ENCODE measurements around the gene ENDOU.

DNA sequence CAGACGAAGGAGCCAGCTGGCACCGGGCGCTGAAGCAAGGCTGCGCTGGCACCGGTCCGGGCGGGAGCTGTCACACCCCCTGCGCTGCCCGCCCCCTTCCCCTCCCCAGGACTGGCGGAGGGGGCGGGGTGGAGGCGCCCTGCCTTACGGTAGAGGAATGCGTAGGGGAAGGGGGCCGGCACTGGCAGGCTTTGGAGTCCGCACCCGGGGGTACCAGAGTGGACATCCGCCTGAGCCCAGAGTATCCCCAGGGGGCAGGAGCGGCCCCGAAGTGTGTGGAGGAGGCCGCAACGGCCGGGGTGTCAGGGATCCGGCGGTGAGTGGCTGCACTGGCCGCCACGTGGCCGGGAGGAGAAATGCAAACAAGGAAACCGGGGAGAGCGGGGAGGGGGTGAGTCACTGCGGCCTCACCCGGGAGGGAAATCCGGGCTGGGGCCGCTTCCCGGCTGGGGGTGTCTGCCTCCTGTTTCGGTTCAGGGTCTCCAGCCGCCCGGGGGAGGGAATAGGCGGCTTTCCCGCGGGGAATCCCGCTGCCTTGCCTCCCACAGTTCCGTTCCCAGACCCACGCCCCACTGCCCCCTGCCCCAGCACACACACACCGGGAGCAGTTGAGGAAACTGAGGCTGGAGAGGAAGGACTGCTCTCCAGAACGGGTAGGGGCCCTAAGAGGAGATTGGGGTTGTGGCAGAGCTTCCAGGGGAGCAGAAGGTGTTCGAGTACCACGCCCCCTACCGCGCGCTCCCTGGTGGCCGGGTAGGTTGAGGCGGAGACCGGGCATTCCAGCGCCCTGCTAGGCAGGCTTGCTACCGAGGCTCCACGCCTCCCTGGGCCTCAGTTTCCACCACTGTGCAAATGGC, 33.8 kb upstream of the ENDOU start, which contains the start of gene RAPGEF3:
- TF ChIP-seq, protein P1, sequence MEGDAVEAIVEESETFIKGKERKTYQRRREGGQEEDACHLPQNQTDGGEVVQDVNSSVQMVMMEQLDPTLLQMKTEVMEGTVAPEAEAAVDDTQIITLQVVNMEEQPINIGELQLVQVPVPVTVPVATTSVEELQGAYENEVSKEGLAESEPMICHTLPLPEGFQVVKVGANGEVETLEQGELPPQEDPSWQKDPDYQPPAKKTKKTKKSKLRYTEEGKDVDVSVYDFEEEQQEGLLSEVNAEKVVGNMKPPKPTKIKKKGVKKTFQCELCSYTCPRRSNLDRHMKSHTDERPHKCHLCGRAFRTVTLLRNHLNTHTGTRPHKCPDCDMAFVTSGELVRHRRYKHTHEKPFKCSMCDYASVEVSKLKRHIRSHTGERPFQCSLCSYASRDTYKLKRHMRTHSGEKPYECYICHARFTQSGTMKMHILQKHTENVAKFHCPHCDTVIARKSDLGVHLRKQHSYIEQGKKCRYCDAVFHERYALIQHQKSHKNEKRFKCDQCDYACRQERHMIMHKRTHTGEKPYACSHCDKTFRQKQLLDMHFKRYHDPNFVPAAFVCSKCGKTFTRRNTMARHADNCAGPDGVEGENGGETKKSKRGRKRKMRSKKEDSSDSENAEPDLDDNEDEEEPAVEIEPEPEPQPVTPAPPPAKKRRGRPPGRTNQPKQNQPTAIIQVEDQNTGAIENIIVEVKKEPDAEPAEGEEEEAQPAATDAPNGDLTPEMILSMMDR (IDR thresholded peaks at IDR 0.05), result peak; percentile 79
- no peak for TF ChIP-seq ZFX (IDR thresholded peaks at IDR 0.05; ENCODE audit: borderline replicate concordance)
